ENCODE measurements around the gene TMEM101. TPM values are rescaled to one million over a fixed set of nuclear protein-coding genes. Genes with fewer than 3 reads are reported as not detected.
"Not testable (repeated sequence)": the region's sequence is repeated elsewhere in the genome, so short reads cannot be mapped to it uniquely, and the experiment has no call there.

Gene TMEM101
- total RNA-seq, 1 donor from 2014 or later, result 19.0 TPM

- TF ChIP-seq CTCF (IDR thresholded peaks at IDR 0.05), result no peak
- H3K36me3 Mint-ChIP-seq (ENCODE audit: low read depth), result no peaks in the 10 kb centered on the region
- peaks cover 6% of the 10 kb centered on the region for H3K27me3 Mint-ChIP-seq (ENCODE audit: low read depth)
- no peaks in the 10 kb centered on the region for H3K9me3 Mint-ChIP-seq (ENCODE audit: low read depth)
- no peaks in the 10 kb centered on the region for H3K4me1 Mint-ChIP-seq (ENCODE audit: low read depth)
- no peak overlapping the region for H3K27ac Mint-ChIP-seq (ENCODE audit: unreplicated experiment)
- DNase-seq (ENCODE audit: low spot score), result no peak
- no peak overlapping the region for H3K4me3 Mint-ChIP-seq (ENCODE audit: unreplicated experiment)
Measured at GRCh38 chr17:43999024-43999423, 15.7 kb downstream of the TMEM101 start.

DNA sequence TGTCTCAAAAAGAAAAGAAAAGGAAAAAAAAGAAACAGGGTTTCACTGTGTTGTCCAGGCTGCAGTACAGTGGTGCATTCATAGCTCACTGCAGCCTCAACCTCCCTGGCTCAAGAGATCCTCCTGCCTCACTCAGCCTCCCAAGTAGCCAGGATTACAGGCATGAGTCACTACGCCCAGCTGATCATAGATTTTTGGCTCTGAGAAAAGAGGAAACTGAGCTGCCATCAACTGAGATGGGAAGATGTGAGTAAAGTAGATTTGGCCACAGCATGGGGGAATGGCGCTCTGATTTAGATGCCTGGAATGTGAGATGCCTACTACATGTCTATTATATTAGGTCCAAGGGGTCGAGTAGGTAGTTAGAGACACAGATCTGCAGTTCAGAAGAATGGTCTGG is 16.2 kb downstream of the TMEM101 start:
- Mint-ChIP-seq H3K27me3 (ENCODE audit: low read depth) (peaks cover 7% of the 10 kb centered on the region), H3K9me3 (ENCODE audit: low read depth) (no peaks in the 10 kb centered on the region), H3K36me3 (ENCODE audit: low read depth) (no peaks in the 10 kb centered on the region), H3K4me3 (ENCODE audit: unreplicated experiment) (no peak overlapping the region), H3K27ac (ENCODE audit: unreplicated experiment) (no peak overlapping the region), H3K4me1 (ENCODE audit: low read depth) (no peaks in the 10 kb centered on the region)
- TF ChIP-seq CTCF (IDR thresholded peaks at IDR 0.05), result no peak
- no peak for DNase-seq (ENCODE audit: low spot score)

GRCh38 chr17:43997180-43997579 is 17.6 kb downstream of the TMEM101 start:
- H3K36me3 Mint-ChIP-seq (ENCODE audit: low read depth); H3K4me3 Mint-ChIP-seq (ENCODE audit: unreplicated experiment); H3K27me3 Mint-ChIP-seq (ENCODE audit: low read depth); H3K9me3 Mint-ChIP-seq (ENCODE audit: low read depth); H3K4me1 Mint-ChIP-seq (ENCODE audit: low read depth); DNase-seq (ENCODE audit: low spot score); H3K27ac Mint-ChIP-seq (ENCODE audit: unreplicated experiment): not testable (repeated sequence)

DNA sequence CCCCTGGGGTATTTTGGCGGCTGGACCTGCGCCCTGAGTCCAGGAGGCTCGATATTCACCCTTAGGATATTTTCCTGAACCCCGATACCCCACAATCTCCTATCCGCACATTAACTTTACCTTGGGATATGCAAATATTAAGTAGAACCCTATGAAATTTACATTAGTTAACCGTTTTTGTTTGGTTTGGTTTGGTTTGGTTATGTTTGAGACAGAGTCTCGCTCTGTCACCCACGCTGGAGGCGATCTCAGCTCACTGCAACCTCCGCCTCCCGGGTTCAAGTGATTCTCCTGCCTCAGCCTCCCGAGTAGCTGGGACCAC is 19.7 kb downstream of the TMEM101 start:
- Mint-ChIP-seq H3K36me3 (ENCODE audit: low read depth) (no peaks in the 10 kb centered on the region), H3K4me3 (ENCODE audit: unreplicated experiment) (peak overlapping the region; percentile 49), H3K4me1 (ENCODE audit: low read depth) (no peaks in the 10 kb centered on the region), H3K27ac (ENCODE audit: unreplicated experiment) (no peak overlapping the region), H3K27me3 (ENCODE audit: low read depth) (peaks cover 7% of the 10 kb centered on the region), H3K9me3 (ENCODE audit: low read depth) (no peaks in the 10 kb centered on the region)
- TF ChIP-seq CTCF (IDR thresholded peaks at IDR 0.05), result peak; percentile 53
- no peak for DNase-seq (ENCODE audit: low spot score)

DNA sequence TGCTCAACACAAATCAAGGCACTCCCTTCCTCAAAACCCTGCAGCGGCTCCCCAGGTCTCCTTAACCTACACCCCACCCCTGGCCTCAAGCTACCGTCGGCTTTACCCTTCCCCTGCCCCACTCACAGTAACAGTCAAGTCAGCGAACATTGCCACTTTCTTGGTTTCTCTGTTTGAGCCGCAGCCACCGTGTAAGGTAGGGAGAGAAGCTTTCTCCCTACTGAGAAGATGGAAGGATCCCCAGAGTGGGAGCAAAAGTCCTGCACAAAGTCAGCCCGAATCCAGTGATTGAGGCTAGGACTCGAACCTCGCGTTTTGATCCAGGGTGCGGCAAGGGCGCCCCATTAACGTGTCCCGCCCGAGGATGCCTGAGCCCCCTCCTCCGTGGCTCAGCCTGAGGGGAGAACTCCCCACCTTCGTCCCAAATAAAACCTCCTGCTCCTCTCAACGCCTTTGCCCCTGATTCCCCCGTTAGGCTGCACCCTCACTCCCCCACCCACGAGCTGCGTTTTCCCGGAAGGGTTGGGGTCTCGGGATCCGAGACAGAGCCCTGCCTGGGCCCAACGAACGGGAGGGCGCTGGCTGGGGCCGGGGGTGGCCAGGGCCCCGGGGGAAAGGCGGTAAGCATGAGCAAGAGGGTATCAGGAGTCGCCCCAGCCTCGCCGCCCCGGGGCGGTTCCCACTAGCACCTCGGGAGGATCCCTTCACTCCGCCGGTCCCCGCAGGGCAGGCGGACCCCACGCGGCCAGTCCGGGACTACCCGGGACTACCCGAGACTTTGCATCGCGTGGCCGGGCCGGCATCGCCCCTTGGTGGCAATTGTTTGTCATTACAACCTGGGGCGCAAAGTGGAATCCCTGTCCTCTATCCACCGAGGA is 20.3 kb downstream of the TMEM101 start:
- peak; percentile 94 for DNase-seq (ENCODE audit: low spot score)
- Mint-ChIP-seq H3K4me3 (ENCODE audit: unreplicated experiment) (peak overlapping the region; percentile 49), H3K9me3 (ENCODE audit: low read depth) (no peaks in the 10 kb centered on the region), H3K4me1 (ENCODE audit: low read depth) (no peaks in the 10 kb centered on the region), H3K27ac (ENCODE audit: unreplicated experiment) (no peak overlapping the region), H3K36me3 (ENCODE audit: low read depth) (no peaks in the 10 kb centered on the region), H3K27me3 (ENCODE audit: low read depth) (peaks cover 7% of the 10 kb centered on the region)
- TF ChIP-seq CTCF (IDR thresholded peaks at IDR 0.05), result peak; percentile 95

DNA sequence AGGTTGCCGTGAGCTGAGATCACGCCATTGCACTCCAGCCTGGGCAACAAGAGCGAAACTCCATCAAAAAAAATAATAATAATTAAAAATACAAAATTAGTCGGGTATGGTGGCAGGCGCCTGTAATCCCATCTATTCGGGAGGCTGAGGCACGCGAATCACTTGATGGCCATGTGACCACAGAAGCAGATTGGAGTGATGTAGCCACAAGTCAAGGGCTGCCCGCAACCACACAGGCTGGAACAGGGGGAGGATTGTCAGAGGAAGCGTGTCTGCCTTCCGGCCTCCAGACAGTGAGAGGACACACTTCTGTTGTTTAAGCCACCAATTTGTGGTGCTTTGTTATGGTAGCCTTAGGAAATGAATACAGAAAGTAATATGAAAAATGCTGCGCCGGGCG is 22.1 kb downstream of the TMEM101 start:
- Mint-ChIP-seq H3K4me1 (ENCODE audit: low read depth) (no peaks in the 10 kb centered on the region), H3K9me3 (ENCODE audit: low read depth) (no peaks in the 10 kb centered on the region), H3K4me3 (ENCODE audit: unreplicated experiment) (no peak overlapping the region), H3K27ac (ENCODE audit: unreplicated experiment) (no peak overlapping the region), H3K27me3 (ENCODE audit: low read depth) (peaks cover 12% of the 10 kb centered on the region), H3K36me3 (ENCODE audit: low read depth) (no peaks in the 10 kb centered on the region)
- DNase-seq (ENCODE audit: low spot score), result peak; percentile 36
- no peak for TF ChIP-seq CTCF (IDR thresholded peaks at IDR 0.05)

All from chondrocyte (in vitro differentiated cells).